ENCODE results near the gene NCBP3.

DNA sequence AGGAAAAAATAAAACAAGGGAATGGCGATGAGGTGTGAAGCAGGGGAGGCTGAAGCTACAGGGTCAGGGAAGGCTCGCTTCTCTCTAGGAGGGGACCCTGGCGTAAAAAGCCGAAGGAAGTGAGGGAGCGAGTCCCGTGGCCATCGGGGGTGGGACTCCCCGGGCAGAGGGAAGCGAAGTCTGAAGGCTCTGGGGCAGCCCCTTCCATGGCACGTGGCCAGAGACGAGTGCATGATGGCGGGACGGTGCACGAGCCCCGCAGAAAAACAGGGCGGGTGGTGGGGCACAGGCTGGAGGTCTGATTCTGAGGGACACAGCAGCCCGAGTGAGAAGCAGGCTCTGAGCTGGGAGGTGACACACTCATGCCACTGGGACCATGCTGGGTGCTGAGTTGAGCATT, 21.1 kb upstream of the NCBP3 start:
- TF ChIP-seq, protein P1, sequence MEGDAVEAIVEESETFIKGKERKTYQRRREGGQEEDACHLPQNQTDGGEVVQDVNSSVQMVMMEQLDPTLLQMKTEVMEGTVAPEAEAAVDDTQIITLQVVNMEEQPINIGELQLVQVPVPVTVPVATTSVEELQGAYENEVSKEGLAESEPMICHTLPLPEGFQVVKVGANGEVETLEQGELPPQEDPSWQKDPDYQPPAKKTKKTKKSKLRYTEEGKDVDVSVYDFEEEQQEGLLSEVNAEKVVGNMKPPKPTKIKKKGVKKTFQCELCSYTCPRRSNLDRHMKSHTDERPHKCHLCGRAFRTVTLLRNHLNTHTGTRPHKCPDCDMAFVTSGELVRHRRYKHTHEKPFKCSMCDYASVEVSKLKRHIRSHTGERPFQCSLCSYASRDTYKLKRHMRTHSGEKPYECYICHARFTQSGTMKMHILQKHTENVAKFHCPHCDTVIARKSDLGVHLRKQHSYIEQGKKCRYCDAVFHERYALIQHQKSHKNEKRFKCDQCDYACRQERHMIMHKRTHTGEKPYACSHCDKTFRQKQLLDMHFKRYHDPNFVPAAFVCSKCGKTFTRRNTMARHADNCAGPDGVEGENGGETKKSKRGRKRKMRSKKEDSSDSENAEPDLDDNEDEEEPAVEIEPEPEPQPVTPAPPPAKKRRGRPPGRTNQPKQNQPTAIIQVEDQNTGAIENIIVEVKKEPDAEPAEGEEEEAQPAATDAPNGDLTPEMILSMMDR (IDR thresholded peaks at IDR 0.05) = no peak
- TF ChIP-seq POLR2A (IDR thresholded peaks at IDR 0.05) = no peak
